Right atrium auricular region (tissue), 2 donors: ENCODE results near the gene USF3. TPM values are rescaled to one million over a fixed set of nuclear protein-coding genes. Genes with fewer than 3 reads are reported as not detected.

ENCODE experiments used
- DNase-seq: peaks from one replicate; pipeline ENCODE4 v3.0.0-alpha.2; 2019; ENCODE audit warnings: low spot score
- H3K27ac ChIP-seq, 2 donors: fragments of 200-600 bp; sonication (generic); 1 replicate in 1 of 2; 2 replicates in 1 of 2; pipeline ENCODE4 v1.5.1; 2016 to 2019
- H3K27me3 ChIP-seq, 2 donors: fragments of 200-600 bp; sonication (generic); one replicate each; pipeline versions ENCODE4 v1.5.1 to v1.6.0; 2017 to 2019
- H3K36me3 ChIP-seq: fragments of 200-600 bp; sonication (generic); one replicate; pipeline ENCODE4 v1.5.1; 2016
- H3K4me1 ChIP-seq, 2 donors: fragments of 200-600 bp; sonication (generic); one replicate each; pipeline versions ENCODE4 v1.5.1 to v1.6.0; 2017 to 2019
- H3K4me3 ChIP-seq, 2 donors: fragments of 200-600 bp; sonication (generic); 1 replicate in 1 of 2; 2 replicates in 1 of 2; pipeline ENCODE4 v1.5.1; 2017 to 2019; ENCODE audit warnings: mild to moderate bottlenecking in 1 of 2, moderate library complexity in 1 of 2
- H3K9me3 ChIP-seq, 2 donors: fragments of 200-600 bp; sonication (generic); one replicate each; pipeline ENCODE4 v1.5.1; 2019
- CTCF ChIP-seq, 2 donors: fragments of 200-600 bp; sonication (generic); IDR thresholded peaks; one replicate each; pipeline ENCODE4 v1.5.1; 2019; ENCODE audit warnings: antibody characterized with exemption in 2 of 2
- total RNA-seq, 2 donors: library from RNA; depleted of rRNA; stranded (reverse); fragments of >200 nt; gene quantifications; one replicate each; pipeline ENCODE4 v1.1.0, GENCODE V29; 2016

USF3 gene
- total RNA-seq, 2 donors from 2014 or later: 16.2 to 20.8 TPM

- H3K4me3 ChIP-seq: no peak overlapping the region
- H3K36me3 ChIP-seq: peaks cover 15% of the 10 kb centered on the region
- no peaks in the 10 kb centered on the region for H3K4me1 ChIP-seq
- H3K9me3 ChIP-seq: no peaks in the 10 kb centered on the region
- no peak for DNase-seq
- no peak overlapping the region for H3K27ac ChIP-seq
- no peak for TF ChIP-seq CTCF (IDR thresholded peaks at IDR 0.05)
- no peaks in the 10 kb centered on the region for H3K27me3 ChIP-seq
These were observed 17.7 kb downstream of the USF3 start for GRCh38 chr3:113678773-113679172.

- TF ChIP-seq CTCF (IDR thresholded peaks at IDR 0.05): no peak
- Histone ChIP-seq H3K36me3 (peaks cover 21% of the 10 kb centered on the region), H3K27ac (no peak overlapping the region), H3K4me3 (no peak overlapping the region), H3K27me3 (no peaks in the 10 kb centered on the region), H3K4me1 (no peaks in the 10 kb centered on the region), H3K9me3 (no peaks in the 10 kb centered on the region)
- no peak for DNase-seq
These were observed 18.7 kb downstream of the USF3 start for GRCh38 chr3:113677737-113678136.

- no peak overlapping the region for H3K27ac ChIP-seq
These were observed 20.2 kb downstream of the USF3 start for GRCh38 chr3:113676261-113676660.

GRCh38 chr3:113673593-113673992 lies 22.8 kb downstream of the USF3 start:
- peaks cover 26% of the 10 kb centered on the region for H3K36me3 ChIP-seq
- no peak overlapping the region for H3K4me3 ChIP-seq
- H3K27me3 ChIP-seq: no peaks in the 10 kb centered on the region
- H3K9me3 ChIP-seq: no peaks in the 10 kb centered on the region
- DNase-seq: no peak
- no peaks in the 10 kb centered on the region for H3K4me1 ChIP-seq
- H3K27ac ChIP-seq: no peak overlapping the region
- no peak for TF ChIP-seq CTCF (IDR thresholded peaks at IDR 0.05)

More at GRCh38 chr3:113676261-113676660, 20.2 kb downstream of the USF3 start:
- H3K9me3 ChIP-seq: no peaks in the 10 kb centered on the region
- H3K36me3 ChIP-seq: peaks cover 26% of the 10 kb centered on the region
- no peak for TF ChIP-seq CTCF (IDR thresholded peaks at IDR 0.05)
- no peaks in the 10 kb centered on the region for H3K27me3 ChIP-seq
- H3K4me1 ChIP-seq: no peaks in the 10 kb centered on the region
- no peak overlapping the region for H3K4me3 ChIP-seq
- no peak for DNase-seq

- no peak overlapping the region for H3K27ac ChIP-seq
- DNase-seq: no peak
- TF ChIP-seq CTCF (IDR thresholded peaks at IDR 0.05): no peak
- no peaks in the 10 kb centered on the region for H3K9me3 ChIP-seq
- H3K4me3 ChIP-seq: no peak overlapping the region
- H3K27me3 ChIP-seq: no peaks in the 10 kb centered on the region
- H3K36me3 ChIP-seq: peaks cover 23% of the 10 kb centered on the region
- H3K4me1 ChIP-seq: no peaks in the 10 kb centered on the region
These were observed 28.4 kb downstream of the USF3 start for GRCh38 chr3:113668015-113668414.

GRCh38 chr3:113664523-113665094 lies 31.8 kb downstream of the USF3 start:
- Histone ChIP-seq H3K27ac (no peak overlapping the region), H3K36me3 (peaks cover 30% of the 10 kb centered on the region), H3K4me1 (peaks cover 0 to 14% of the 10 kb centered on the region in 2 donors), H3K27me3 (no peaks in the 10 kb centered on the region), H3K9me3 (no peaks in the 10 kb centered on the region), H3K4me3 (no peak overlapping the region)
- no peak for TF ChIP-seq CTCF (IDR thresholded peaks at IDR 0.05)
- no peak for DNase-seq
